Transverse colon (tissue), 3 donors: Measurements from ENCODE around the gene CTBP2.

ENCODE experiments used
- POLR2A ChIP-seq: fragments of 450-650 bp; IDR thresholded peaks from one replicate; pipeline ENCODE4 v1.6.1; 2016; ENCODE audit warnings: antibody characterized with exemption, mild to moderate bottlenecking, moderate library complexity
- TF ChIP-seq, protein P1 (sequence below), 5 experiments: fragments of 200-600 bp in 3 of 5; fragments of 450-650 bp in 2 of 5; sonication (generic) in 3 of 5; IDR thresholded peaks; 1 replicate in 2 of 5; 2 replicates in 3 of 5; pipeline ENCODE4 v1.5.1; 2016 to 2017; ENCODE audit warnings: antibody characterized with exemption in 5 of 5, inconsistent platforms in 3 of 5, mild to moderate bottlenecking in 2 of 5, moderate library complexity in 1 of 5

DNA sequence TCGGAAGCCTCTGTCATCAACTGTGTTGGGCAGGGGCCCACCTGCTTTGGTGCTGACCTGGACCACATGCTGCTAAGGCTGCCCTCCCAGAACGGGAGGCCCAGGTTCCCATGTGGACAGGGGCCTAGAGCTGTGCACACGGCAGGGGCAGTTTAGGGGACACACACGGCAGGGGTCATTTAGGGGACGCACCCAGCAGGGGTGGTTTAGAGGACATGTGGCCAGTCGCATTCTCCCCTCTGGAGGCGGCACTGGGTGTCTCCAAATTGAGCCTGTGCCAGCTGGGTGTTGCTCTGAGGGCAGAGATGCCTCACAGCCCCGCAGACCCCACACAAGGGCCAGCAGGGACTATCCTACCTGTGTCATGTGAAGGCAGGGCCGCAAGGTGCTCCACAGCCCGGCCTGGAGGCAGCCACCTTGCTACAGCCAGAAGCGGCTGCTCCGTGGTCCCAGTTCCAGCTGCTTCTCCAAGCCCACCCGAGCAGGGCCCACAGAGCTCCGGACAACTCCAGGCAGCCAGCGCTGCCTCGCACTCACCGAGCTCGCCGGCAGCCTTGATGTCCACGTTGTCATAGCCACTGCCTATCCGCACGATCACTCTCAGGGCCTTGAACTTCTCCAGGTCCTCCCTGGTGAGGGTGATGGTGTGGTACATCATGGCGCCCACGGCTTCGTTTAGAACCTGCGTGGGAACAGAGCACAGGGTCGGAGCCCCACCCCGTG, 157.8 kb downstream of the CTBP2 start:
- TF ChIP-seq, protein P1, sequence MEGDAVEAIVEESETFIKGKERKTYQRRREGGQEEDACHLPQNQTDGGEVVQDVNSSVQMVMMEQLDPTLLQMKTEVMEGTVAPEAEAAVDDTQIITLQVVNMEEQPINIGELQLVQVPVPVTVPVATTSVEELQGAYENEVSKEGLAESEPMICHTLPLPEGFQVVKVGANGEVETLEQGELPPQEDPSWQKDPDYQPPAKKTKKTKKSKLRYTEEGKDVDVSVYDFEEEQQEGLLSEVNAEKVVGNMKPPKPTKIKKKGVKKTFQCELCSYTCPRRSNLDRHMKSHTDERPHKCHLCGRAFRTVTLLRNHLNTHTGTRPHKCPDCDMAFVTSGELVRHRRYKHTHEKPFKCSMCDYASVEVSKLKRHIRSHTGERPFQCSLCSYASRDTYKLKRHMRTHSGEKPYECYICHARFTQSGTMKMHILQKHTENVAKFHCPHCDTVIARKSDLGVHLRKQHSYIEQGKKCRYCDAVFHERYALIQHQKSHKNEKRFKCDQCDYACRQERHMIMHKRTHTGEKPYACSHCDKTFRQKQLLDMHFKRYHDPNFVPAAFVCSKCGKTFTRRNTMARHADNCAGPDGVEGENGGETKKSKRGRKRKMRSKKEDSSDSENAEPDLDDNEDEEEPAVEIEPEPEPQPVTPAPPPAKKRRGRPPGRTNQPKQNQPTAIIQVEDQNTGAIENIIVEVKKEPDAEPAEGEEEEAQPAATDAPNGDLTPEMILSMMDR (IDR thresholded peaks at IDR 0.05), result no peak
- no peak for TF ChIP-seq POLR2A
